Prostate gland (tissue), 2 donors: Measurements from ENCODE around the gene TNS1.
"Not testable (repeated sequence)": the region's sequence is repeated elsewhere in the genome, so short reads cannot be mapped to it uniquely, and the experiment has no call there.

Experiments
- CTCF ChIP-seq, 4 experiments: fragments of 200-600 bp in 2 of 4; fragments of 450-650 bp in 2 of 4; sonication (generic) in 2 of 4; IDR thresholded peaks; 1 replicate in 3 of 4; 2 replicates in 1 of 4; pipeline ENCODE4 v1.5.1; 2016 to 2019; ENCODE audit warnings: antibody characterized with exemption in 4 of 4, mild to moderate bottlenecking in 2 of 4, moderate library complexity in 2 of 4
- POLR2A ChIP-seq: fragments of 450-650 bp; IDR thresholded peaks from one replicate; pipeline ENCODE4 v1.6.1; 2016; ENCODE audit warnings: antibody characterized with exemption, mild to moderate bottlenecking
- POLR2AphosphoS5 ChIP-seq: sonication (generic); formaldehyde crosslinking; IDR thresholded peaks from one replicate; pipeline ENCODE4 v1.6.1; 2017; ENCODE audit warnings: antibody characterized with exemption

- not testable (repeated sequence) for TF ChIP-seq POLR2AphosphoS5; CTCF (IDR thresholded peaks at IDR 0.05); POLR2A
Measured at GRCh38 chr2:218018842-218019125, 16.0 kb upstream of the TNS1 start.
